HuH-7.5 (cell line): ENCODE results near the gene NBPF11.
"Not testable (repeated sequence)": the region's sequence is repeated elsewhere in the genome, so short reads cannot be mapped to it uniquely, and the experiment has no call there.

Experiments
- DNase-seq: peaks from one replicate; pipeline ENCODE4 v3.0.0; 2011; ENCODE audit warnings: low spot score

Gene NBPF11

GRCh38 chr1:148151911-148152656 is at the start of gene NBPF11:
NBPF11 (minus strand) TSS chr1:148152281; CDS start chr1:148127003, 25,278 bp downstream.
- not testable (repeated sequence) for DNase-seq

GRCh38 chr1:148197396-148197795 is 45.3 kb upstream of the NBPF11 start:
- not testable (repeated sequence) for DNase-seq

GRCh38 chr1:148196949-148197348 is 44.9 kb upstream of the NBPF11 start:
- not testable (repeated sequence) for DNase-seq

- DNase-seq: not testable (repeated sequence)
These were observed 43.0 kb upstream of the NBPF11 start for GRCh38 chr1:148195115-148195514.

GRCh38 chr1:148188768-148189167 is 36.7 kb upstream of the NBPF11 start:
- not testable (repeated sequence) for DNase-seq

- DNase-seq: not testable (repeated sequence)
These were observed 26.6 kb upstream of the NBPF11 start for GRCh38 chr1:148178682-148179081.

- DNase-seq: not testable (repeated sequence)
These were observed 23.3 kb upstream of the NBPF11 start for GRCh38 chr1:148175414-148175813.

GRCh38 chr1:148171995-148172394 is 19.9 kb upstream of the NBPF11 start:
- not testable (repeated sequence) for DNase-seq

- no peak for DNase-seq
These were observed 14.7 kb upstream of the NBPF11 start for GRCh38 chr1:148166558-148167492.

- no peak for DNase-seq
These were observed 10.3 kb upstream of the NBPF11 start for GRCh38 chr1:148162363-148162762.

- DNase-seq: no peak
These were observed 9.2 kb upstream of the NBPF11 start for GRCh38 chr1:148161053-148161901.

GRCh38 chr1:148160343-148161052 is 8.4 kb upstream of the NBPF11 start:
- DNase-seq: no peak

- no peak for DNase-seq
These were observed 7.9 kb upstream of the NBPF11 start for GRCh38 chr1:148160048-148160342.

- no peak for DNase-seq
These were observed 6.4 kb upstream of the NBPF11 start for GRCh38 chr1:148158341-148159003.

GRCh38 chr1:148157803-148158202 is 5.7 kb upstream of the NBPF11 start:
- DNase-seq: not testable (repeated sequence)

GRCh38 chr1:148155494-148156275 is 3.6 kb upstream of the NBPF11 start:
- not testable (repeated sequence) for DNase-seq

GRCh38 chr1:148152795-148153194 is 714 bp upstream of the NBPF11 start:
- not testable (repeated sequence) for DNase-seq

GRCh38 chr1:148151371-148151819 is 686 bp downstream of the NBPF11 start:
- DNase-seq: peak; percentile 41

- DNase-seq: not testable (repeated sequence)
These were observed 1.1 kb downstream of the NBPF11 start for GRCh38 chr1:148150945-148151344.

- not testable (repeated sequence) for DNase-seq
These were observed 2.1 kb downstream of the NBPF11 start for GRCh38 chr1:148150014-148150413.
